Panc1 (cell line): Measurements from ENCODE around the gene GADL1. TPM values are rescaled to one million over a fixed set of nuclear protein-coding genes. Genes with fewer than 3 reads are reported as not detected.

Experiments
- ATAC-seq: fragments of 200-7000 bp; cut with Tn5 transposase; 2 replicates; pipeline ENCODE4 v1.9.1; 2020; ENCODE audit warnings: mild to moderate bottlenecking, moderate library complexity
- BruUV-seq: library from RNA; stranded (reverse); fragments of 400-500 nt; replicated peaks from 2 replicates; lab custom pipeline; 2021; lab: Mats Ljungman, UMichigan
- CTCF ChIA-PET: fragments of 300-600 bp; sonication (Branson Sonifier 250); formaldehyde crosslinking; loops from one replicate; lab custom pipeline; 2022; ENCODE audit warnings: antibody characterized with exemption; lab: Charles Lee
- POLR2A ChIA-PET: fragments of 300-600 bp; sonication (Branson Sonifier 250); formaldehyde crosslinking; loops from one replicate; lab custom pipeline; 2022; ENCODE audit warnings: antibody characterized with exemption; lab: Charles Lee
- DNase-seq: peaks from one replicate; pipeline ENCODE4 v3.0.0-alpha.2; 2010; ENCODE audit warnings: low read depth, low spot score
- H3K27ac ChIP-seq: 2 replicates; pipeline ENCODE4 v1.5.1; 2011; ENCODE audit warnings: mild to moderate bottlenecking, low read length, inconsistent platforms
- H3K27me3 ChIP-seq: fragments of 200-500 bp; sonication (Bioruptor generic); 2 replicates; pipeline ENCODE4 v1.6.0; 2014; ENCODE audit warnings: low read length, inconsistent platforms; ENCODE audit not compliant: control insufficient read depth, insufficient read depth
- H3K36me3 ChIP-seq: fragments of 200-500 bp; sonication (Bioruptor generic); 2 replicates; pipeline ENCODE4 v1.5.1; 2014; ENCODE audit warnings: inconsistent platforms, mild to moderate bottlenecking, low read length, moderate library complexity; ENCODE audit not compliant: control insufficient read depth, insufficient read depth
- H3K4me1 ChIP-seq: 2 replicates; pipeline ENCODE4 v1.5.1; 2011; ENCODE audit warnings: inconsistent platforms, mild to moderate bottlenecking, low read length, moderate library complexity; ENCODE audit not compliant: control insufficient read depth, insufficient read depth
- H3K4me3 ChIP-seq, 2 experiments: 2 replicates each; pipeline ENCODE4 v1.5.1; 2011 to 2012; ENCODE audit warnings: low read depth in 2 of 2, low read length in 2 of 2, mild to moderate bottlenecking in 2 of 2, inconsistent platforms in 1 of 2, moderate library complexity in 1 of 2
- H3K9me3 ChIP-seq: fragments of 200-500 bp; sonication (Bioruptor generic); 2 replicates; pipeline ENCODE4 v1.5.1; 2014; ENCODE audit warnings: low read depth, mild to moderate bottlenecking, inconsistent platforms, low read length, moderate library complexity; ENCODE audit not compliant: control insufficient read depth, insufficient read depth
- POLR2AphosphoS5 ChIP-seq: IDR thresholded peaks from 2 replicates; pipeline ENCODE4 v1.6.1; 2012; ENCODE audit warnings: mild to moderate bottlenecking, low read depth, low read length, moderate library complexity
- REST ChIP-seq, 2 experiments: IDR thresholded peaks; 2 replicates each; pipeline ENCODE4 v1.6.1; 2011 to 2012; ENCODE audit warnings: low read depth in 2 of 2, control low read depth in 1 of 2, low read length in 1 of 2, mild to moderate bottlenecking in 1 of 2, moderate library complexity in 1 of 2; ENCODE audit not compliant: insufficient read depth in 1 of 2
- SIN3A ChIP-seq: IDR thresholded peaks from 2 replicates; pipeline ENCODE4 v1.6.1; 2012; ENCODE audit warnings: low read depth, mild to moderate bottlenecking, low read length, moderate library complexity, borderline replicate concordance; ENCODE audit not compliant: insufficient read depth
- TCF7L2 ChIP-seq: IDR thresholded peaks from 2 replicates; pipeline ENCODE4 v1.6.1; 2011; ENCODE audit warnings: mild to moderate bottlenecking, low read depth, low read length, inconsistent platforms
- in situ Hi-C: cut with HindIII; loops from 2 replicates; pipeline ENCODE4 v1.10.0; 2016; ENCODE audit warnings: low sequenced_read_pairs, low pct_unique_long_range_greater_than_20kb
- intact Hi-C: fragments of 100-400 bp; cut with micrococcal nuclease; formaldehyde crosslinking; loops from one replicate; pipeline ENCODE4 v1.10.0; 2022; ENCODE audit not compliant: unreplicated experiment
- total RNA-seq: library from RNA; stranded (reverse); gene quantifications from one replicate; pipeline ENCODE4 v1.2.1, GENCODE V29; 2021; ENCODE audit not compliant: unreplicated experiment
- TF ChIP-seq, protein P1 (sequence below): fragments of 450-650 bp; IDR thresholded peaks from 2 replicates; pipeline ENCODE4 v1.5.1; 2017; ENCODE audit warnings: mild to moderate bottlenecking

Gene GADL1
- total RNA-seq, 1 experiment from 2014 or later = not detected

DNA sequence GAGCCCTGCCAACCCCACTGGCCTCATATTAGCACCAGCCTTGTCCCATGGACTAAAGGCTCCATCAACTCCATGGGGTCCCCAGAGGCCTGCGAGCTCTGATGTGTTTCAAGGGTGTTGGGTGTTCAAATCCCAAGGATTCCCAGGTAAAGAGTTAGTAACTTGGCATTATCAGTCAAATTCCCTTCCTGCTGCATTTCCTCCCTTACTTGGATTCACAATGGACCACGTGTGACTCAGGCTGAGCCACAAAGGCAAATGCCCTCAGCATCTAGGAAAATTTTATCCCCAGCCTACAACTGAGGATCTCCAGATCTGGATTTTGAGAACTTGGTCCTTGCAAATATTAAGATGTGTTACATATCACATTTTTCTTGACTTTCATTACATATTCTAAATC, 58.8 kb downstream of the GADL1 start:
- POLR2A ChIA-PET = no interaction called here
- BruUV-seq = no TSS peak
- DNase-seq (no peak), ATAC-seq (no peak)
- in situ Hi-C loops (no loop called here), intact Hi-C loops (no loop called here)
- TF ChIP-seq TCF7L2 = no peak
- no peak for TF ChIP-seq REST (IDR thresholded peaks at IDR 0.05; ENCODE audit: insufficient read depth in 1 of 2, low read depth in 2 of 2, low read length in 1 of 2)
- TF ChIP-seq, protein P1, sequence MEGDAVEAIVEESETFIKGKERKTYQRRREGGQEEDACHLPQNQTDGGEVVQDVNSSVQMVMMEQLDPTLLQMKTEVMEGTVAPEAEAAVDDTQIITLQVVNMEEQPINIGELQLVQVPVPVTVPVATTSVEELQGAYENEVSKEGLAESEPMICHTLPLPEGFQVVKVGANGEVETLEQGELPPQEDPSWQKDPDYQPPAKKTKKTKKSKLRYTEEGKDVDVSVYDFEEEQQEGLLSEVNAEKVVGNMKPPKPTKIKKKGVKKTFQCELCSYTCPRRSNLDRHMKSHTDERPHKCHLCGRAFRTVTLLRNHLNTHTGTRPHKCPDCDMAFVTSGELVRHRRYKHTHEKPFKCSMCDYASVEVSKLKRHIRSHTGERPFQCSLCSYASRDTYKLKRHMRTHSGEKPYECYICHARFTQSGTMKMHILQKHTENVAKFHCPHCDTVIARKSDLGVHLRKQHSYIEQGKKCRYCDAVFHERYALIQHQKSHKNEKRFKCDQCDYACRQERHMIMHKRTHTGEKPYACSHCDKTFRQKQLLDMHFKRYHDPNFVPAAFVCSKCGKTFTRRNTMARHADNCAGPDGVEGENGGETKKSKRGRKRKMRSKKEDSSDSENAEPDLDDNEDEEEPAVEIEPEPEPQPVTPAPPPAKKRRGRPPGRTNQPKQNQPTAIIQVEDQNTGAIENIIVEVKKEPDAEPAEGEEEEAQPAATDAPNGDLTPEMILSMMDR = no peak
- TF ChIP-seq POLR2AphosphoS5 = no peak
- no peak for TF ChIP-seq SIN3A
- H3K4me1 ChIP-seq = no peaks in the 10 kb centered on the region
- H3K4me3 ChIP-seq = no peak overlapping the region
- H3K9me3 ChIP-seq = no peaks in the 10 kb centered on the region
- H3K36me3 ChIP-seq = no peaks in the 10 kb centered on the region
- no peaks in the 10 kb centered on the region for H3K27me3 ChIP-seq
- H3K27ac ChIP-seq = no peak overlapping the region
- CTCF ChIA-PET = no interaction called here

GRCh38 chr3:30832961-30833575, 61.4 kb downstream of the GADL1 start:
- Histone ChIP-seq H3K4me3 (no peak overlapping the region), H3K27me3 (no peaks in the 10 kb centered on the region), H3K27ac (no peak overlapping the region), H3K4me1 (no peaks in the 10 kb centered on the region), H3K9me3 (no peaks in the 10 kb centered on the region), H3K36me3 (no peaks in the 10 kb centered on the region)
- no peak for DNase-seq
- TF ChIP-seq, protein P1 = no peak
- TF ChIP-seq TCF7L2 = no peak
- no peak for TF ChIP-seq SIN3A
- no peak for TF ChIP-seq REST (IDR thresholded peaks at IDR 0.05; ENCODE audit: insufficient read depth in 1 of 2, low read depth in 2 of 2, low read length in 1 of 2)
- no peak for TF ChIP-seq POLR2AphosphoS5
- intact Hi-C loops = no loop called here
- in situ Hi-C loops = no loop called here
- BruUV-seq = no TSS peak
- ChIA-PET POLR2A (no interaction called here), CTCF (no interaction called here)
- no peak for ATAC-seq
